A673 (cell line): ENCODE measurements around the gene IRS2. TPM values are rescaled to one million over a fixed set of nuclear protein-coding genes. Genes with fewer than 3 reads are reported as not detected.

Experiments used
- BruUV-seq: library from RNA; stranded (reverse); fragments of 400-500 nt; replicated peaks from 2 replicates; lab custom pipeline; 2021; lab: Mats Ljungman, UMichigan
- CTCF ChIA-PET: fragments of 300-600 bp; sonication (Branson Sonifier 250); formaldehyde crosslinking; loops from one replicate; lab custom pipeline; 2022; ENCODE audit warnings: antibody characterized with exemption; lab: Charles Lee
- POLR2A ChIA-PET: fragments of 300-600 bp; sonication (Branson Sonifier 250); formaldehyde crosslinking; loops from one replicate; lab custom pipeline; 2022; ENCODE audit warnings: antibody characterized with exemption; ENCODE audit not compliant: low non-redundant PET; lab: Charles Lee
- DNase-seq: peaks from one replicate; pipeline ENCODE4 v3.0.0-alpha.2; 2015; ENCODE audit warnings: low spot score
- H3K27ac ChIP-seq: fragments of 200-600 bp; sonication (generic); 2 replicates; pipeline ENCODE4 v1.5.1; 2016; ENCODE audit warnings: mixed run types, low read depth, mild to moderate bottlenecking, mixed read lengths, antibody characterized with exemption, low read length; ENCODE audit not compliant: poor library complexity, severe bottlenecking
- H3K27me3 ChIP-seq: fragments of 200-600 bp; sonication (generic); replicated peaks from 2 replicates; pipeline ENCODE4 v1.6.1; 2017; ENCODE audit warnings: mixed run types, low read depth, mild to moderate bottlenecking, mixed read lengths, antibody characterized with exemption, low read length; ENCODE audit not compliant: insufficient read depth, poor library complexity
- H3K36me3 ChIP-seq: fragments of 200-600 bp; sonication (generic); 2 replicates; pipeline ENCODE4 v1.6.1; 2016; ENCODE audit warnings: mixed run types, mild to moderate bottlenecking, mixed read lengths, antibody characterized with exemption, low read length; ENCODE audit not compliant: insufficient read depth, poor library complexity, severe bottlenecking
- H3K4me1 ChIP-seq: fragments of 200-600 bp; sonication (generic); 2 replicates; pipeline ENCODE4 v1.6.1; 2017; ENCODE audit warnings: mixed run types, mild to moderate bottlenecking, mixed read lengths, antibody characterized with exemption, low read length; ENCODE audit not compliant: insufficient read depth, poor library complexity, severe bottlenecking
- H3K4me3 ChIP-seq: fragments of 200-600 bp; sonication (generic); 2 replicates; pipeline ENCODE4 v1.5.1; 2016; ENCODE audit warnings: low read depth, mixed run types, mild to moderate bottlenecking, mixed read lengths, low read length; ENCODE audit not compliant: poor library complexity, severe bottlenecking
- H3K9me3 ChIP-seq: fragments of 200-600 bp; sonication (generic); 2 replicates; pipeline ENCODE4 v1.6.1; 2016; ENCODE audit warnings: mixed run types, low read depth, mild to moderate bottlenecking, mixed read lengths, antibody characterized with exemption, low read length; ENCODE audit not compliant: poor library complexity, severe bottlenecking
- EZH2 ChIP-seq: fragments of 200-600 bp; sonication (generic); IDR thresholded peaks from 2 replicates; pipeline ENCODE4 v1.6.1; 2017; ENCODE audit warnings: borderline replicate concordance, low read depth, mild to moderate bottlenecking, mixed read lengths, antibody characterized with exemption, low read length; ENCODE audit not compliant: poor library complexity, severe bottlenecking
- intact Hi-C: fragments of 100-400 bp; cut with micrococcal nuclease; formaldehyde crosslinking; loops from one replicate; pipeline ENCODE4 v1.10.0; 2022; ENCODE audit not compliant: unreplicated experiment
- total RNA-seq: library from RNA; stranded (reverse); gene quantifications from 2 replicates; pipeline ENCODE4 v1.2.3, GENCODE V29; 2021
- TF ChIP-seq, protein P1 (sequence below): fragments of 300-800, 200-600 bp; sonication (generic); conservative IDR thresholded peaks from 2 replicates; pipeline ENCODE4 v1.5.1; 2017; ENCODE audit warnings: low read depth, mild to moderate bottlenecking, antibody characterized with exemption, low read length, moderate library complexity, mixed read lengths

Gene IRS2
- total RNA-seq, 1 experiment from 2014 or later, result 135 TPM

DNA sequence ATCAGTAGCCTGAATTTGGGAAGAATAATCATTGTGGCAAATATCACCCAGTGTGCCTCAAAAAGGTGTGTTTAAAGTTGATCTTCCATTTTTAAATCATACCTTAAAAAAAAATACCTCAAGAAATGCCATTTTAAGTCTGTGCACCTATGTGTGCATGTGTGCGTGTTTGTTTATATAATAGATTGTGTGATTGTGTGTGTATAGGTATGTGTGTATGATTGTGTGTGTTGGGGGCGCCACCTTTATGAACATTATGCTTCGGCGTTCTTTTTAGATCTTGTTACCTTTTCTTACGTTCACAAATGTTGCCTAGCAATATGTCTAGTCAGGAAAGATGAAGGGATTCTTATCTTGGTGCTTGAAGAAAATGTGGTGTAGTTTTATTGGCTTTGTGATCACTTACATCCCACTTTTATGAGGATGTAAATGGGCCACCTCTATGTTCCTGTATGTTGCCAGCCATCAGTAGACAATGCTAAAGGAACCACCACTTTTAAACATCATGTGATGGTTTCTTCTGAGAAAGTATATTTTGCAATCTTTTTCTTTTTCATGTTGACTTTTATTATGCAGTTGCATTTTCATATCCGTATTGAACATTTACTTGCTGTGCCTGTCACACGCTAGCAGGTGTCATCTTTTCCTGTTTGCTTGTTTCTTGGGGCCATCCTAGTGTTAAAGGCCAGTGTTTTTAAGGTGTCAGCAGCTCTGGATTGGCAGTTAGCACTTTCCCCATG lies 2.2 kb upstream of the IRS2 start:
- intact Hi-C loops, result loop anchor here (5.0 kb wide), 1 partner anchor 1526 kb away; no protein-coding TSS in a partner anchor
- Histone ChIP-seq H3K4me3 (peak overlapping the region; percentile 84), H3K4me1 (peaks cover 32% of the 10 kb centered on the region), H3K36me3 (peaks cover 10% of the 10 kb centered on the region), H3K27ac (peak overlapping the region; percentile 52), H3K27me3 (no peaks in the 10 kb centered on the region), H3K9me3 (no peaks in the 10 kb centered on the region)
- no TSS peak for BruUV-seq
- CTCF ChIA-PET, result no interaction called here
- POLR2A ChIA-PET, result no interaction called here
- no peak for DNase-seq
- TF ChIP-seq EZH2, result no peak
- TF ChIP-seq, protein P1, sequence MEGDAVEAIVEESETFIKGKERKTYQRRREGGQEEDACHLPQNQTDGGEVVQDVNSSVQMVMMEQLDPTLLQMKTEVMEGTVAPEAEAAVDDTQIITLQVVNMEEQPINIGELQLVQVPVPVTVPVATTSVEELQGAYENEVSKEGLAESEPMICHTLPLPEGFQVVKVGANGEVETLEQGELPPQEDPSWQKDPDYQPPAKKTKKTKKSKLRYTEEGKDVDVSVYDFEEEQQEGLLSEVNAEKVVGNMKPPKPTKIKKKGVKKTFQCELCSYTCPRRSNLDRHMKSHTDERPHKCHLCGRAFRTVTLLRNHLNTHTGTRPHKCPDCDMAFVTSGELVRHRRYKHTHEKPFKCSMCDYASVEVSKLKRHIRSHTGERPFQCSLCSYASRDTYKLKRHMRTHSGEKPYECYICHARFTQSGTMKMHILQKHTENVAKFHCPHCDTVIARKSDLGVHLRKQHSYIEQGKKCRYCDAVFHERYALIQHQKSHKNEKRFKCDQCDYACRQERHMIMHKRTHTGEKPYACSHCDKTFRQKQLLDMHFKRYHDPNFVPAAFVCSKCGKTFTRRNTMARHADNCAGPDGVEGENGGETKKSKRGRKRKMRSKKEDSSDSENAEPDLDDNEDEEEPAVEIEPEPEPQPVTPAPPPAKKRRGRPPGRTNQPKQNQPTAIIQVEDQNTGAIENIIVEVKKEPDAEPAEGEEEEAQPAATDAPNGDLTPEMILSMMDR, result no peak

DNA sequence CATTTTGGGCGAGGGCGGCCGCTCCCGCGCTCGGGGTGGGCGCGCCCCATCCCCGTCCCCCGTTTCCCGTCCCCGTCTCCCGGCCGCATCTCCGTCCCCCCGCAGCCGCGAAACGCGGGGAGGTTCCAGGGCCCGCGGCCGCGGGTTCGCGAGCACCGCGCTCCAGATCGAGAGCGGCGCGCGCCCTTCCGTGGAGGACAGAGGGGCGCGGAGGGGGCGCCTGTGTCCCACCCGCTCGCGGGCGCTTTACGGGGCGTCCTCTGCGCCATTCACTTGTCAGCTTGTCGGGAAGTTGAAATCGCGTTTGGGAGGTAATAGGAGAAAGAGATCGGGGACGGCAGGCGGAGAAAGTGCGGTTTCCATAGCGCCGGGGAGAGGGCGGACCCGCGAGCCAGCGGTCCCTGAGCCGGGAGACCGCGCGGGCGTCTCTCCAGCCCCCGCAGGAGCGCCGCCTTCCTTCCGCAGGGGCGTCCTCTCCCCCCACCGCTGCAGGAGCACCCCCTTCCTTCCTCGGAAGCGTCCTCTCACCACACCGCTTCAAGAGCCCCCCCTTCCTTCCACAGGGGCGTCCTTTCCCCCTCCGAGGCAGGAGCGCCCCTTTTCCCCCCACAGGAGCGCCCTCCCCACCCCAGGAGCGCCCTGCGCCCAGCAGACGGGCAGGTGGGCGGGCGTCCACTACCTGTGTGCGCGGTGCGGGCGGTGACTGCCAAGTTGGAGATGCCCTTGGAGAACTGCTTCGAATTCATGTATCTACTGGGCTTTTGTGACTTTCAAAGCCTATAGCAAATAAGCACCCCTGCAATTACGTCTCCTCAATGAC lies 962 bp upstream of the IRS2 start:
- TF ChIP-seq, protein P1, result no peak
- TF ChIP-seq EZH2, result no peak
- ChIA-PET CTCF (interaction anchor here (0.6 to 1.0 kb wide), 2 partner anchors 10 to 872 kb away, joined by 5 to 6 read pairs; no protein-coding TSS in a partner anchor), POLR2A (interaction anchor here (0.5 to 0.7 kb wide), 4 partner anchors 28 to 645 kb away, joined by 4 to 10 read pairs (median 6); no protein-coding TSS in a partner anchor)
- no TSS peak for BruUV-seq
- Histone ChIP-seq H3K4me3 (peak overlapping the region; percentile 84), H3K27ac (peak overlapping the region; percentile 94), H3K4me1 (peaks cover 32% of the 10 kb centered on the region), H3K9me3 (no peaks in the 10 kb centered on the region), H3K36me3 (peaks cover 22% of the 10 kb centered on the region), H3K27me3 (no peaks in the 10 kb centered on the region)
- intact Hi-C loops, result loop anchor here (5.0 kb wide), 1 partner anchor 1525 kb away; no protein-coding TSS in a partner anchor
- peak; percentile 78 for DNase-seq

DNA sequence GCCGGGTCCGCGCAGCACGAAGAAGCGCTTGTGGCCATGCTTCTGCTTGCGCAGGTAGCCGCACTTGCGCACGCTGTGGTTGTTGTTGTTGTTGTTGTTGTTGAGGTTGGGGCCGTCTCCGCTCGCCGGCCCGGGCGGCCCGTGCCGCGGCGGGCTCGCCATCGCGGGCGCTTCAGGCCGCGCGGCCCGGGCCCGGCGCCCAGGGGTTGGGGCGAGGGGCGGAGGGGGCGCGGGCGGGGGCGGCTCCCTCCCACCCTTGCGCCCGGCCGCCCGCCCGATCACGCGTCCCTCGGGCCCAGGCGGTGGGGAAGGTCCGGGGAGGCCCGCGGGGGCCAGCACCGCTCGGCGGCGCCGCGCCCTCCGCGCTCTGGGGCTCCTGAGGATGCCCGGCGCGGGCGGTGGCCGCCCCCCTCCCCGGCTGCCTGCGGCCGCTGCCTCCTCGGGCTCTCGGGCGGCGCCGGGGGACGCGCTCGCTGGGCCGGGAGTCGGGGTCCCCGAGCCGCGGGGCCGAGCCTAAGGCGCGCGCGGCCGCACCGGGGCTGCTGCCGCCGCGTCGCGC lies 412 bp downstream of the IRS2 start:
- H3K36me3 ChIP-seq, result peaks cover 36% of the 10 kb centered on the region
- DNase-seq, result no peak
- peaks cover 29% of the 10 kb centered on the region for H3K4me1 ChIP-seq
- peak overlapping the region; percentile 82 for H3K4me3 ChIP-seq
- CTCF ChIA-PET, result no interaction called here
- POLR2A ChIA-PET, result no interaction called here
- intact Hi-C loops, result loop anchor here (2.0 to 5.0 kb wide), 2 partner anchors 825 to 1524 kb away; no protein-coding TSS in a partner anchor
- H3K27me3 ChIP-seq, result no peaks in the 10 kb centered on the region
- no peaks in the 10 kb centered on the region for H3K9me3 ChIP-seq
- peak overlapping the region; percentile 93 for H3K27ac ChIP-seq
- no TSS peak for BruUV-seq
- TF ChIP-seq EZH2, result no peak
- TF ChIP-seq, protein P1, result no peak
